HG03097 (cell line): Measurements from ENCODE around the gene TRIM56.
"Not testable (repeated sequence)": the region's sequence is repeated elsewhere in the genome, so short reads cannot be mapped to it uniquely, and the experiment has no call there.

Experiments used
- ATAC-seq: cut with Tn5 transposase; IDR thresholded peaks from one replicate; pipeline ENCODE4 v1.9.1; 2021; ENCODE audit not compliant: unreplicated experiment, low FRiP score

Gene TRIM56

GRCh38 chr7:101089876-101090275, 4.6 kb downstream of the TRIM56 start:
- ATAC-seq = no peak

- ATAC-seq = not testable (repeated sequence)
These were observed 7.1 kb downstream of the TRIM56 start for GRCh38 chr7:101092266-101092905.

DNA sequence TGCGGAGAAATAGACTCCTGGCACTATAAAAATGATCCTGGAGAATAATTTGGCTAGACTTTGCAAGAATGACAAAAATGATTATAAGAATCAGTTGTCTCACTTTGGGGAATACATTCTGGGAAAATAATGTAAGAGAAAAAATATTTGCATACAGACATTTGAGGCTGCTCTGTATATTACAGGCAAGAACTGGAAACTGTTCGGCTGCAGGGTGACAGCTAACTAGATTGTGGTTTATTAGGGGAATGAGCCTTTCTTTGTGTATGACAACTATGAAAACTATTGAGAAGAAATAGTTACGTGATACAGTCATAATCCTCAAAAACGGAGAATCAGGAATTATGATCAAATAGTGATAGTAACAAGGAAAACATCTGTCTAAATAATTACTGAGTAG, 8.6 kb downstream of the TRIM56 start:
- no peak for ATAC-seq

DNA sequence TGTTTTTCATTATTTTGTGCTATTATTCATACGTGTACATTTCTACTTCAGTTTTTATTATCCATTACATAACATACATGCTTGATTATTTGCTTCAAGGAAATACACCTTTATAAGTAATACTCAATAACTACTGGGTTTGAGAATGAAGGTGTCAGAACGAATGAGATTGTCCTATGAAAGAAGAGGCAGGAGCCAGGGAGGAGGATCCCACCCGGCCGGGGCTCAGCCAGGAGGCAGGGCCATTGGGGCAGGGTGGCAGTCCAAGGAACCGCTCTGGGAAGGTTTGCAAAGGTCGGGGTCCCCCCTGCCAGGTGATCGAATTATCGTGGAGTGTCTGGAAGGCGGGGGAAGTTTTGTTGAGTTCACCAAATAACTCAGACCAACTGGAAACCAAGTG, 9.1 kb downstream of the TRIM56 start:
- no peak for ATAC-seq

GRCh38 chr7:101094791-101095375, 9.6 kb downstream of the TRIM56 start:
- no peak for ATAC-seq

GRCh38 chr7:101096331-101096956, 11.2 kb downstream of the TRIM56 start:
- no peak for ATAC-seq

GRCh38 chr7:101096957-101097347, 11.7 kb downstream of the TRIM56 start:
- no peak for ATAC-seq

DNA sequence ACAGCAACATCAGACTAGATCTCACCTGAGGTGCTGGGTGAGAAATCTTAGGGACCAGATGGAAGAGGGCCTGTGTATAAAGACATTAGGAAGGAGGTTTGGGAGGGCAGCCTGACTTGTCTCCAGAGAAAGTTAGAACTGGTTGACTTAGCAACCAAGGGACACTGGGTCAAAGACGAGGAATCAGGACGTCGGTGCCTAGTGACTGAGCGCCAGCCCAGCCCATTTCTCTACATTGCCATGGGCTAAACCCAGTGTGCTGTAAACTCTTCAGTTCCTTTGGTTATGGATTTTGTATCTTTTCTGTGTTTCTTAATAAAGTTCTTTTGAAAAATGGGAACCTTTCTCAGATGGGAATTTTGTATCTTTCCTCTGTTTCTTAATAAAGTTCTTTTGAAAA, 12.3 kb downstream of the TRIM56 start:
- no peak for ATAC-seq

GRCh38 chr7:101099969-101100781, 14.9 kb downstream of the TRIM56 start:
- no peak for ATAC-seq

- ATAC-seq = no peak
These were observed 15.9 kb downstream of the TRIM56 start for GRCh38 chr7:101100858-101101847.

GRCh38 chr7:101102026-101102425, 16.7 kb downstream of the TRIM56 start:
- no peak for ATAC-seq

- not testable (repeated sequence) for ATAC-seq
These were observed 18.4 kb downstream of the TRIM56 start for GRCh38 chr7:101103701-101104100.

- ATAC-seq = no peak
These were observed 19.0 kb downstream of the TRIM56 start for GRCh38 chr7:101104193-101104713.

DNA sequence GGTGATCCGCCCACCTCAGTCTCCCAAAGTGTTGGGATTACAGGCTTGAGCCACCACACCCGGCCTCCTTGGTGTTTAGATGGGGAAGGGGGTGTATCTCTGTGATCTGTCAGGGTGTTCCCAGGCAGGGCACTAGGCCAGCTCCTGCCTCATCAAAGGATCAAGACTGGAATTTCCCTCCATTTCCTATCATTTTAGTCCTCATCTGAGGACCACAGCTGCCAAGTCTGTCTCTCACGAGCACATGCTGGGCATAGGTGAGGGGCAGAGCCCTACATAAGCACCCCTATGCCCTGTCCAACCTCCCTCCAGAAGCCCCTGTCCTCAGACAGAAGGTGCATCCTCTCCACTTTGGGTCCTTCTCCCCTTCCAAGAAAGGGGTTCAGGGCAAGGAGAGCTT, 19.5 kb downstream of the TRIM56 start:
- ATAC-seq = no peak

DNA sequence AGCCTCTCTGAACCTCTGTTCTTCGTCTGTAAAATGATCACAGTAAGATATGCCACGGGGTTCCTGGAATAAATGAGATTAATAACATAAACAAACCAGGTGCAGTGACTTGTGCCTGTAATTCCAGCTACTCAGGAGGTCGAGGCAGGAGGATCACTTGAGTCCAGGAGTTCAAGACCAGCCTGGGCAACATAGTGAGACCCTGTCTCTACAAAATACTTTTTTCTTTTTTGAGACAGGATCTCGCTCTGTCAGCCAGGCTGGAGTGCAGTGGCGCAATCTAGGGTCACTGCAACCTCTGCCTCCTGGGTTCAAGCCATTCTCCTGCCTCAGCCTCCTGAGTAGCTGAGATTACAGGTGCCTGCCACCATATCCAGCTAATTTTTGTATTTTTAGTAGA, 20.0 kb downstream of the TRIM56 start:
- not testable (repeated sequence) for ATAC-seq

DNA sequence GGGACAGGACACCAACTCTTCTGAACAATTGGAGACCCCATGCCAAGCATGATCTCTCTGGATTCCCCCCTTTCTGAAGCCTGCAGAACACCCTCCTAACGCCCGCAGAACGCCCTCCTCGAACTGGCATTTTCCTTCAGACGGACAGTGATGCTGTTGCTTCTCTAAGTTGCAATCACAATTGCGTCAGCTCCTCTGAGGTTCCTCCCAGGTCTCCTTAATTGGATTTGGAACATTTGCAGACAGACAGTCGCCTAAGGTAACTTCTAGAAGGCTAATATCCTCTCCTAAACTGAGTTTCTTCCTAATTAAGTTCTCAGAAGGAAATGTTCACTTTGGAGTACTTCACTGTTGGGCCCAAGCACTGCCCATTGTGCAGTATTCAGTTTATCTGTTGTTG, 21.1 kb downstream of the TRIM56 start:
- ATAC-seq = no peak

- ATAC-seq = no peak
These were observed 23.1 kb downstream of the TRIM56 start for GRCh38 chr7:101108330-101108857.

GRCh38 chr7:101108961-101109360, 23.7 kb downstream of the TRIM56 start:
- no peak for ATAC-seq

- ATAC-seq = no peak
These were observed 24.1 kb downstream of the TRIM56 start for GRCh38 chr7:101109368-101109767.

GRCh38 chr7:101111261-101111660, 26.0 kb downstream of the TRIM56 start:
- no peak for ATAC-seq
